HG03103 (cell line): ENCODE data around the gene NDUFB10.
A peak's percentile ranks its signal among the peaks of the same experiment; 100 is the strongest.
"Not testable (repeated sequence)": the region's sequence is repeated elsewhere in the genome, so short reads cannot be mapped to it uniquely, and the experiment has no call there.

Experiments used
- ATAC-seq: cut with Tn5 transposase; IDR thresholded peaks from one replicate; pipeline ENCODE4 v1.9.1; 2021; ENCODE audit warnings: low read depth; ENCODE audit not compliant: unreplicated experiment

The NDUFB10 gene

DNA sequence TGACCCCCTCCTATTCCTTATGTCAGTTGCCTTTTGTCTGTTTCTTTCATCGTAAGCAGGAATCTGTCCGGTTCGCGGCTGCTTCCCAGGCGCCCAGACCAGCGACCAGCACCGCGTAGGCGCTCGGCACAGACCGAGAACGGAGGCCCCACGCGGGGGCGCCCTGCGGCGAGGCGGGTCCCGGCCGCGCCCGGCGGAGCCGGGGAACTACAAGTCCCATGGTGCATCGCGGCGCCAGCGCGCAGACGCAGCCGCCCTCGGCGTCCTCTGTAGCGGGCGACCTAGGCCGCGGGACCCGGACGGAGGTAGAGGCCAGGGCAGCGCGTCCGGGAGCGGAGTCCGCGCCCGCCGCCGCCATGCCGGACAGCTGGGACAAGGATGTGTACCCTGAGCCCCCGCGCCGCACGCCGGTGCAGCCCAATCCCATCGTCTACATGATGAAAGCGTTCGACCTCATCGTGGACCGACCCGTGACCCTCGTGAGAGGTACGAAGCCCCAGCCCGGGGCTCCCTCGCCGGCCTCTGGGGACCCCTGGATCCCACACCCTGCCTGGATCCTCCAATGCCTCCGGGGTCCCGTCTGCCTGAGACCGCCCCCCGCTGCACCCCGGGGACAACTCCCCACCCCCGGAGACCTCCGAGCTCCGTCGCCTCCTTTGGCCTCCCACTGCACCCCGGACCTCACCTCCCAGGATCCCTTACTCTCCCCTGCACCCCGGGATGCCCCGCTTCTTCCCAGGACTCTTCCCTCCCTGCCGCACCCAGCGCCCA, at the start of gene NDUFB10:
NDUFB10 (plus strand) TSS at position 270 of the 771 bp plus-strand sequence; CDS start at position 357, 87 bp downstream.
- peak; percentile 69 for ATAC-seq

GRCh38 chr16:1909561-1910231, 49.6 kb upstream of the NDUFB10 start:
- ATAC-seq: no peak

- ATAC-seq: no peak
Measured at GRCh38 chr16:1911467-1912214, 47.7 kb upstream of the NDUFB10 start.

GRCh38 chr16:1912215-1912543, 47.2 kb upstream of the NDUFB10 start:
- ATAC-seq: no peak

- no peak for ATAC-seq
Measured at GRCh38 chr16:1913327-1914083, 45.8 kb upstream of the NDUFB10 start.

DNA sequence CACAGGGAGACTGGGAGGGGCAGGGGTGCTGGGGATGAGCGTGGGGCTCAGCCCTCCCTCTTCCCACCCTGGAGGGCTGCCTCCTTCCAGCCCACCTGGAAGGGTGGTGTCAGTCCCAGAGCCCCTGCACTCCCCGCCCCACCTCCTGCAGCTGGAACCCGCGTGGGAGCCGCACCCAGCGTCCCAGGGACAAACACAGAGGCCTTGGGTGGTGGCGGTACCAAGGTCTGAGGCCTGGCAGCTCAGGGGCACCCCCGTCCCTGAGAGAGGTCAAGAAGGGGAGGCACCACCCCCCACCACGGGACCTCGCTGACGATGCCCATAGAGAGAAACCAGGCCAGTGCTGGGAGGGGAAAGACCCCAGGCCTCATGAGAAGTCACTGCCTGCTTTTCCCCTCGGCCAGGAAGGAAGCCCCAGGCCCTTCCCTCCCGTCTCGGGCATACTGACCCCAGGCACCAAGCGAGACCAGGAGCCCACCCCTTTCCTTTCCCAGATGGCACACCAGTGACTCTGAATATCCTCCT, 45.2 kb upstream of the NDUFB10 start:
- no peak for ATAC-seq

DNA sequence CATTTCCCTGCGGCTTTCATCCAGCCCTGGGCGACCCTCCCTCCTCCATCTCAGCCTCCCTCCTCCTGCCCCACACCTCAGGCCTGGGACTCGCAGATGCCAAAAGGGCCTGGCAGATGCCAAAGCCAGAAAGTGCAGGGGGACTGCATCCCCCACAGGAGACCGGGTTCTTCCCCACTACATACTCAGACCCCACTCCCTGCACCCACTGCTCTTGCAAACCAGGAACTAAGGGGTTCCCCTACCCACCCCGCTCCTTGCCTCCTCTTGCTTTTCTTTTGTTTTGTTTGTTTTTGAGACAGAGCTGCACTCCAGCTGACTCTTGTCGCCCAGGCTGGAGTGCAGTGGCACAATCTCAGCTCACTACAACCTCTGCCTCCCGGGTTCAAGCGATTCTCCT, 44.4 kb upstream of the NDUFB10 start:
- no peak for ATAC-seq

GRCh38 chr16:1915732-1916639, 43.4 kb upstream of the NDUFB10 start:
- no peak for ATAC-seq

DNA sequence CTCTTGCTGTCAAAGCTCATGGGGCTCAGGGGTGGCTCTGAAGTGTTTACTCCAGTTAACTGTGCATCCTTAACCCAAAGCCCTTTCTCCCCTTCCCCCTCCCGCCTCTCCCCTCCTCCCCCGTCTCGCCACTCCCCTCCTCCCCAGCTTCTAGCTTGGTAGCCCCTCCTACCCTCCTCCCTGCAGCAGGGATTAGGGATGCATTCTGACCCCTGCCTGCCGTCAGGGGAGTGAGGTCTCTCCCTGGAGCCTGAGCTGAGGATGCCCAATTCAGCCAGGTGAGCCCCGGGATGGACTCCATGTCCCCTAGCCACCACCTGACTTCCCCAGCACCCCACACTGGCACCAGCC, 42.7 kb upstream of the NDUFB10 start:
- ATAC-seq: no peak

DNA sequence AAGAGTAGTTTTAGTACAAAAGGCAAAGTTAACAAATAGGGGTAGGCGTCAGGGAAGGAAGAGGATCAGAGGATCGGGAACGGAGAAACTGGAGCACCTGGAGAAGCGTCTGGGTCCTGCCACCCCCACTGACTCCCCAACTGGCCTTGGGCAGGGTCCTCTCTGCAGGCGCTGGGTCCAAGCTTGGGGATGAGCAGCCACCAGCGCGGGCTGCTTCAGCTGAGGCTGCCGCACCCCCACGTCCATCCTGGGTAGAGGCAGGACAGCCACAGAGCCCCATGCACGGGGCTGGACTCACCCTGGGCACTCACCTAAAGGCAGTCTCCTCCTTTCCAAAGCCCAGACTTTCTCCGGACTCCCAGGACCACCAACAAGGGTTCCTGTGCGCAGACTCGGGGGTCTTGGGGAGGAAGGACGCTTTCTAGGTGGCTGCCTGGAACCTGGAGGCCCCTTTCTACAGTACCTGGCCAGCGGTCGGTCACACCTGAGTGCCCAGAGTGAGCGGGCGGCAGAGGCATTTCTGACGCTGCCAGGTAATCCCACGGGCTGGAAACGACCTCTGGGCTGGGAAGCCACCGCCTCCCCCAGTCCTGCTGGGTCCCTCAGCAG, 42.2 kb upstream of the NDUFB10 start:
- ATAC-seq: no peak

GRCh38 chr16:1917665-1918350, 41.5 kb upstream of the NDUFB10 start:
- no peak for ATAC-seq

GRCh38 chr16:1918351-1919326, 40.7 kb upstream of the NDUFB10 start, which contains the start of gene HS3ST6:
TSS of gene HS3ST6 (minus strand) at chr16:1918415. CDS start at chr16:1918323, 92 bp downstream.
- no peak for ATAC-seq

DNA sequence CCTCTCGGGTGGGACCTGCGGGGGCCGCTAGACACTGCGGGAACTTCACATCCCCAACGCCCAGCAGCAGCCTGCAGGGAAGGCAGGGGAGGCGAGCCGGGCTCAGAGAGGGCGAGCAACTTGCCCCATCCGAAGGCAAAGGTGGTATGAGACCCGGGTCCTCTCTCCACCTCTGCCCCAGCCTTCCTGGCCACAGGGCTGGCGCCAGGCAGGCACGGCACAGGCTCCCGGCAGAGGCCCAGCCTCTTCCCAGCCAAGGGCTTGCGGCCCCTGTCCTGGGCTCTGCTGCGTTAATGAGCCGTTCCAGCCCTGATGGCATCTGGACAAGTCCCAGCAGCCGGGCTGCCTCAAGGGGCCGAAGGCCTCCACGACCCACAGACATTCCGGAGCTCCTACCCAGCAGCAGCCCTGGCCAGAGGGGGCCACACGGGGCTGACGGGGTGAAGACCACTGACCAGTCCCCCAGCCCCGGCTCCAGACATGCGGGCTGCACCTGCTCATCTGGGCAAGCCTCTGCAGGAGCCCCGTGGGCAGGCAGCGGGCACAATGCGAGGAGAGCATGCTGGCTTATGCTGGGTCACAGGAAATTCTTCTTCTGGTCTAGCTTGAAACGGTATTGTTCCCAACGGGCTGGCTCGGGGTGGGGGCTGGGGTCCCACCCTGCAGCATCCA, 39.9 kb upstream of the NDUFB10 start:
- ATAC-seq: no peak

DNA sequence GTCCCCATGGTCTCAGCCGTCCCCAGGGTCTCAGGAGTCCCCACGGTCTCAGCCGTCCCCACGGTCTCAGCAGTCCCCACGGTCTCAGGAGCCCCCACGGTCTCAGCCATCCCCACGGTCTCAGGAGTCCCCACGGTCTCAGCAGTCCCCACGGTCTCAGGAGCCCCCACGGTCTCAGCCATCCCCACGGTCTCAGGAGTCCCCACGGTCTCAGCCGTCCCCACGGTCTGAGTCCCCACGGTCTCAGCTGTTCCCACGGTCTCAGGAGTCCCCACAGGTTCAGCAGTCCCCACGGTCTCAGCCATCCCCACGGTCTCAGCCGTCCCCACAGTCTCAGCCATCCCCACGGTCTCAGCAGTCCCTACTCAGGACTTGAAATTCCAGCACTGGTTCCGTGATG, 39.2 kb upstream of the NDUFB10 start:
- ATAC-seq: not testable (repeated sequence)

GRCh38 chr16:1920727-1921171, 38.6 kb upstream of the NDUFB10 start:
- no peak for ATAC-seq

DNA sequence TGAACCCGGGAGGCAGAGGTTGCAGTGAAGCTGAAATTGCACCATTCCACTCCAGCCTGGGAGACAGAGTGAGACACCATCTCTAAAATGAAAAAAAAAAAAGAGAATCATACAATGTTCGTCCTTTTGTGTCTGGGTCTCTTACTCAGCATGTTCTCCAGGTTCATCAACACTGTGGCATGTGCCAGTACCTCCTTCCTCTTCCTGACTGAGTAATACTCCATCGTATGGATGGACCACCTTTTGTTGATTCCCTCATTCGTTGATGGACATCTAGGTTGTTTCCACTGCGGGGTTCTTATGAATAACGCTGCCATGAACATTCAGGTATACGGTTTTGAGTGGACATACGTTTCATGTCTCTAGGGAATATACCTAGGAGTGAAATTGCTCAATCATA, 37.0 kb upstream of the NDUFB10 start:
- ATAC-seq: no peak
